ENCODE measurements around the gene RAPGEF3.
A peak's percentile ranks its signal among the peaks of the same experiment; 100 is the strongest.

The RAPGEF3 gene

GRCh38 chr12:47755655-47756562 lies 2.8 kb downstream of the RAPGEF3 start:
- DNase-seq: no peak

- DNase-seq: no peak
Observed at GRCh38 chr12:47754881-47755280, 3.8 kb downstream of the RAPGEF3 start.

GRCh38 chr12:47754126-47754525 lies 4.6 kb downstream of the RAPGEF3 start:
- no peak for DNase-seq

- no peak for DNase-seq
Observed at GRCh38 chr12:47753021-47754001, 5.4 kb downstream of the RAPGEF3 start.

- no peak for DNase-seq
Observed at GRCh38 chr12:47752552-47752951, 6.1 kb downstream of the RAPGEF3 start.

GRCh38 chr12:47752121-47752520 lies 6.6 kb downstream of the RAPGEF3 start:
- no peak for DNase-seq

GRCh38 chr12:47751561-47751960 lies 7.1 kb downstream of the RAPGEF3 start:
- no peak for DNase-seq

GRCh38 chr12:47750916-47751470 lies 7.7 kb downstream of the RAPGEF3 start:
- no peak for DNase-seq

- no peak for DNase-seq
Observed at GRCh38 chr12:47750229-47750798, 8.4 kb downstream of the RAPGEF3 start.

- DNase-seq: no peak
Observed at GRCh38 chr12:47748899-47749298, 9.8 kb downstream of the RAPGEF3 start.

- no peak for DNase-seq
Observed at GRCh38 chr12:47748507-47748828, 10.2 kb downstream of the RAPGEF3 start.

- no peak for DNase-seq
Observed at GRCh38 chr12:47747596-47748506, 10.8 kb downstream of the RAPGEF3 start.

GRCh38 chr12:47747126-47747525 lies 11.6 kb downstream of the RAPGEF3 start:
- no peak for DNase-seq

- no peak for DNase-seq
Observed at GRCh38 chr12:47746523-47746922, 12.2 kb downstream of the RAPGEF3 start.

GRCh38 chr12:47746073-47746472 lies 12.6 kb downstream of the RAPGEF3 start:
- no peak for DNase-seq

- DNase-seq: no peak
Observed at GRCh38 chr12:47745485-47746041, 13.1 kb downstream of the RAPGEF3 start.

GRCh38 chr12:47744778-47745436 lies 13.8 kb downstream of the RAPGEF3 start:
- DNase-seq: no peak

GRCh38 chr12:47744005-47744651 lies 14.6 kb downstream of the RAPGEF3 start:
- peak; percentile 63 for DNase-seq

GRCh38 chr12:47743311-47743860 lies 15.3 kb downstream of the RAPGEF3 start:
- DNase-seq: no peak

GRCh38 chr12:47742253-47742825 lies 16.3 kb downstream of the RAPGEF3 start:
- DNase-seq: peak; percentile 10

All from NCI-H2171 treated with DMSO at 0.1 percent for 48 hours (cell line).